Left ventricle myocardium inferior (tissue), 1 donor: ENCODE data around the gene FBXO31. TPM values are rescaled to one million over a fixed set of nuclear protein-coding genes. Genes with fewer than 3 reads are reported as not detected.
"Not testable (repeated sequence)": the region's sequence is repeated elsewhere in the genome, so short reads cannot be mapped to it uniquely, and the experiment has no call there.

Experiments used
- DNase-seq: peaks from one replicate; pipeline ENCODE4 v3.0.0-alpha.2; 2020
- H3K27ac ChIP-seq: fragments of 200-600 bp; replicated peaks from 2 replicates; pipeline ENCODE4 v1.8.0; 2021
- H3K27me3 ChIP-seq: fragments of 200-600 bp; 2 replicates; pipeline ENCODE4 v1.8.0; 2021; ENCODE audit warnings: low read depth
- H3K36me3 ChIP-seq: fragments of 200-600 bp; 2 replicates; pipeline ENCODE4 v1.8.0; 2021
- H3K4me1 ChIP-seq: fragments of 200-600 bp; 2 replicates; pipeline ENCODE4 v1.8.0; 2021
- H3K4me3 ChIP-seq: fragments of 200-600 bp; 2 replicates; pipeline ENCODE4 v1.8.0; 2021; ENCODE audit warnings: mild to moderate bottlenecking, moderate library complexity
- H3K9me3 ChIP-seq: fragments of 200-600 bp; replicated peaks from 2 replicates; pipeline ENCODE4 v1.8.0; 2021
- intact Hi-C: fragments of 100-400 bp; cut with micrococcal nuclease; formaldehyde crosslinking; loops from one replicate; pipeline ENCODE4 v1.11.0; 2022
- total RNA-seq: library from RNA; stranded (reverse); fragmentation: NEBNext Ultra II Directional; extraction: Animal tissue kit (Norgen Biotek cat#: 25700); gene quantifications from one replicate; pipeline ENCODE4 v1.2.1, GENCODE V29; 2021
- TF ChIP-seq, protein P1 (sequence below): fragments of 200-600 bp; IDR thresholded peaks from 2 replicates; pipeline ENCODE4 v1.8.0; 2021; ENCODE audit warnings: antibody characterized with exemption, mild to moderate bottlenecking, borderline replicate concordance
- donor health status: DM: no; HTN: yes; CAD: no; lungs with severe emphysema.

FBXO31 gene
- total RNA-seq, 1 donor from 2014 or later = 74.5 TPM

DNA sequence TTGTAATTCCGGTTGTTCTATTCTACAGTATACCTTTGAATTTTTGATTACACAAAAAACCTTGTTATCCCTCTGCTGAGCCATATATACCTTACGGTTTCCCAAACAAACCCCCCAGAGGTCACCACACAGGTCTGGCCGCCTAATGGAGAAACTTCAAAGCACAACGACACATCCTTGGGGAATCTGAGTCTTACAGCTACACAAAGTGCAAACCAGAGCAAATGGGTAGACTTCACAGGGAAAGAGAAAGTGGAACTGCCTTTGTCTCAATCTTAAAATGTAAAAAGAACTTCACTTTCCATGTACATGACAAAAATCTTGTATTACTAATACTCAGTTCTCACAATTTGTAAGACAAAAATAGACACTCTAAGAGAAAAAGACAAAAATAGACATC is 2.7 kb downstream of the FBXO31 start:
- H3K4me3 ChIP-seq = peak overlapping the region; percentile 76
- H3K27ac ChIP-seq = peak overlapping the region; percentile 93
- intact Hi-C loops = no loop called here
- peaks cover 79% of the 10 kb centered on the region for H3K4me1 ChIP-seq
- no peaks in the 10 kb centered on the region for H3K9me3 ChIP-seq
- TF ChIP-seq, protein P1, sequence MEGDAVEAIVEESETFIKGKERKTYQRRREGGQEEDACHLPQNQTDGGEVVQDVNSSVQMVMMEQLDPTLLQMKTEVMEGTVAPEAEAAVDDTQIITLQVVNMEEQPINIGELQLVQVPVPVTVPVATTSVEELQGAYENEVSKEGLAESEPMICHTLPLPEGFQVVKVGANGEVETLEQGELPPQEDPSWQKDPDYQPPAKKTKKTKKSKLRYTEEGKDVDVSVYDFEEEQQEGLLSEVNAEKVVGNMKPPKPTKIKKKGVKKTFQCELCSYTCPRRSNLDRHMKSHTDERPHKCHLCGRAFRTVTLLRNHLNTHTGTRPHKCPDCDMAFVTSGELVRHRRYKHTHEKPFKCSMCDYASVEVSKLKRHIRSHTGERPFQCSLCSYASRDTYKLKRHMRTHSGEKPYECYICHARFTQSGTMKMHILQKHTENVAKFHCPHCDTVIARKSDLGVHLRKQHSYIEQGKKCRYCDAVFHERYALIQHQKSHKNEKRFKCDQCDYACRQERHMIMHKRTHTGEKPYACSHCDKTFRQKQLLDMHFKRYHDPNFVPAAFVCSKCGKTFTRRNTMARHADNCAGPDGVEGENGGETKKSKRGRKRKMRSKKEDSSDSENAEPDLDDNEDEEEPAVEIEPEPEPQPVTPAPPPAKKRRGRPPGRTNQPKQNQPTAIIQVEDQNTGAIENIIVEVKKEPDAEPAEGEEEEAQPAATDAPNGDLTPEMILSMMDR = no peak
- no peaks in the 10 kb centered on the region for H3K36me3 ChIP-seq
- no peaks in the 10 kb centered on the region for H3K27me3 ChIP-seq
- DNase-seq = no peak

DNA sequence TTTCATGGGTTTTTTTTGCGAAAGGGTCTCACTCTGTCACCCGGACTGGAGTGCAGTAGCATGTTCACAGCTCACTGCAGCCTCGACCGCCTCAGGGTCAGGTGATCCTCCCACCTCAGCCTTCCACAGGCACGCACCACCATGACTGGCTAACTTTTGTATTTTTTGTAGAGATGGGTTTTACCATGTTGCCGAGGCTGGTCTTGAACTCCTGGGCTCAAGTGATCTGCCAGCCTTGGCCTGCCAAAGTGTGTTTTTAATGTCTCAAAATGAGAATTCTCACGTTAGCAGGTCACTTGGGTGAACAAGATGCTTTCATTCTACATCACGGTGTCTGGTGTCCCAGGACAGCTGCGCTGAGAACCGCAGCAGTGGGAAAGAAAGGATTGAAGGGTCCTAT is 3.2 kb downstream of the FBXO31 start:
- peaks cover 82% of the 10 kb centered on the region for H3K4me1 ChIP-seq

DNA sequence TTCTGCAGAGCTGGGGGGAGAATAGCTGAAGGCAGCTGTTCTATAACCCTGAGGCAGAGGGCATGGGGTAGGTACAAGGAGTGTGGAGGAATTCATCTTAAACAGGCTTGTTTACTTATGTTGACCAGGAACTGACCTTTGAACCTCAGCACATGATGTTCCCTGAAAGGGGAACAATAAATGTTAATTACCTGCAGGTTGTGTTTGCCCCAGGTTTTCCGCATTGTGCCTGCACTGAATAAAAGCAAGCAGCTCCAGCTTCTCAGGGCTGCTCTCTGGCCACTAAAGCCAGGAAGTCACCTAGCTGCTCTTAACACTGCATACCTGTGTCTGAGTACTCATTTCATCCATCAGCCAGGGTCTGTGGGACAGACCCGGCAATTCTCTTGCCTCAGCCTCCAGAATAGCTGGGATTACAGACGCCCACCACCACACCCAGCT is 4.2 kb downstream of the FBXO31 start:
- DNase-seq, H3K9me3 ChIP-seq, intact Hi-C loops, H3K27me3 ChIP-seq, H3K27ac ChIP-seq, H3K36me3 ChIP-seq, H3K4me3 ChIP-seq: not testable (repeated sequence)
- peaks cover 87% of the 10 kb centered on the region for H3K4me1 ChIP-seq

More for the DNA sequence above, 3.2 kb downstream of the FBXO31 start:
- TF ChIP-seq, protein P1 = no peak
- Histone ChIP-seq H3K27ac (peak overlapping the region; percentile 93), H3K9me3 (no peaks in the 10 kb centered on the region), H3K4me3 (peak overlapping the region; percentile 76), H3K27me3 (no peaks in the 10 kb centered on the region), H3K36me3 (no peaks in the 10 kb centered on the region)
- intact Hi-C loops = no loop called here
- DNase-seq = peak; percentile 10

DNA sequence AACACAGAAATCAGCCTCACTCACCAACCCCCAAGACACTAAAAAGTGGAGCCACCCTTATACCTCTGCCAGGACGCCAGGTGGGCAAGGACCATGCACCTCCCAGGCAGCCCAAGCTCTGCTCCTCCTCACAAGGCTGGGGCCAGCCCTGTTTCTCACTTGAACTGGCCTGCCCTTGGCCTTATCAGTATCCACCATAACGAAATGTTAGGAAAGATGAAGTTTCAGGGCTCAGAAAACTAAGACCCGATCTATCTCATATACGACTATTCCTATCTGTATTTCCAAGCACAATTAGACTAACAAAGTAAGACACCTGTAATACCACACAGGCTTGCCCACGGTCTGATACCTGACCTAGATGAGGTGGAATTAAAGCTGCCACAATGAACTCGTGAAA is 6.9 kb downstream of the FBXO31 start:
- no peak for DNase-seq
- H3K27ac ChIP-seq = peak overlapping the region; percentile 82
- no peaks in the 10 kb centered on the region for H3K27me3 ChIP-seq
- no peak overlapping the region for H3K4me3 ChIP-seq
- intact Hi-C loops = no loop called here
- H3K36me3 ChIP-seq = no peaks in the 10 kb centered on the region
- H3K4me1 ChIP-seq = peaks cover 80% of the 10 kb centered on the region
- TF ChIP-seq, protein P1 = no peak
- H3K9me3 ChIP-seq = no peaks in the 10 kb centered on the region

DNA sequence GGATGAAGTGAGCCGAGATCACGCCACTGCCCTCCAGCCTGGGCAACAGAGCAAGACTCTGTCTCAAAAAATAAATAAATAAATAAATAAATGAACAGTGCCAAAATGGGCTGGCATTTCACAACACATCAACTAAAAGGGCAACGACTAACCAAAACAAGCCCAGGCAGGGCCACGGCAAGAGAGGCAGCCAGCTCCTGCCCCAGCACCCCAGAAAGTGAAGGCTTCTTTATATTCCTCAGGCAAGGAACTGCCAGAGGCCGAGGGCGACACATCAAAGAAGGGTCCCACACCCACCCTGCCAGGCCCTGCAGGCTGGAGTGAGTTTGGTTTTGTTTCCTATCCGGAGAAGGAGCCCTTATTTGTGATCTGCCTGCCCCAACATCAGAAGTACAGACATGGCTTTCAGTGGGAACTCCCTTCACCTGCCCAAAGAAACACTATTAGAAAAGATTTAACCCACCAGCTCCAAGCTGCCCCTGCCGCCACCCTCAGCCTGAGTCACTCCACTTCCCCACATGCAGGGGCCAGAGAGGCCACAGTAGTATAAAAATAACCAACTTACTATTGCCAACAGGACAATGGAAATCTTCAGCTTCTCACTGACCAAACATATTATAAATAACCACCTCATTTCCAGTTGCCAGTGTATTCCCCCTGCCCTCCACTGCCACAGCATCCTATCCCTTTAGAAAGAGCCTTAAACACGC is 8.0 kb downstream of the FBXO31 start:
- TF ChIP-seq, protein P1 = no peak
- Histone ChIP-seq H3K4me3 (peak overlapping the region; percentile 23), H3K9me3 (no peaks in the 10 kb centered on the region), H3K4me1 (peaks cover 80% of the 10 kb centered on the region), H3K27ac (peak overlapping the region; percentile 82), H3K27me3 (no peaks in the 10 kb centered on the region), H3K36me3 (no peaks in the 10 kb centered on the region)
- intact Hi-C loops = no loop called here
- DNase-seq = no peak

DNA sequence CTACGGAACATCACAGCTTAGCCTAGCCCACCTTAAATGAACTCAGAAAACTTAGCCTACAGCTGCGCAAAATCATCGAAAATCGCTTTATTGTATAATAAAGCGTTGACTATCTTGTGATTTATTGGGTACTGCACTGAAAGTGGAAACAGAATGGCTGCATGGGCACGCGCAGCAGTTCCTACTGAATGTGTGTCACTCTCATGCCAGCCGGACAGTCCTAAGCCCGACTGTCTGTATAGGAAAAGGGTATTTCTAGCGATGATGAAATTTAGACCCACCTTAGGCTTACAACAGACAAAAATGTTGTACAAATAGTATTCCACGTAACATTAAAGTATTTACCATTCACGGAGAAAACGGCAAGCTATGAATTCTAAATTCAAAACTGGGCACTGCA is 9.3 kb downstream of the FBXO31 start:
- Histone ChIP-seq H3K4me1 (peaks cover 80% of the 10 kb centered on the region), H3K36me3 (no peaks in the 10 kb centered on the region), H3K4me3 (no peak overlapping the region), H3K27me3 (no peaks in the 10 kb centered on the region), H3K9me3 (no peaks in the 10 kb centered on the region), H3K27ac (no peak overlapping the region)
- no peak for DNase-seq
- intact Hi-C loops = no loop called here
- TF ChIP-seq, protein P1 = no peak
